Measurements from ENCODE around the gene GFAP. TPM values are rescaled to one million over a fixed set of nuclear protein-coding genes. Genes with fewer than 3 reads are reported as not detected.
A peak's percentile ranks its signal among the peaks of the same experiment; 100 is the strongest.

The GFAP gene
- total RNA-seq, 1 experiment from 2014 or later: 1.6 TPM

DNA sequence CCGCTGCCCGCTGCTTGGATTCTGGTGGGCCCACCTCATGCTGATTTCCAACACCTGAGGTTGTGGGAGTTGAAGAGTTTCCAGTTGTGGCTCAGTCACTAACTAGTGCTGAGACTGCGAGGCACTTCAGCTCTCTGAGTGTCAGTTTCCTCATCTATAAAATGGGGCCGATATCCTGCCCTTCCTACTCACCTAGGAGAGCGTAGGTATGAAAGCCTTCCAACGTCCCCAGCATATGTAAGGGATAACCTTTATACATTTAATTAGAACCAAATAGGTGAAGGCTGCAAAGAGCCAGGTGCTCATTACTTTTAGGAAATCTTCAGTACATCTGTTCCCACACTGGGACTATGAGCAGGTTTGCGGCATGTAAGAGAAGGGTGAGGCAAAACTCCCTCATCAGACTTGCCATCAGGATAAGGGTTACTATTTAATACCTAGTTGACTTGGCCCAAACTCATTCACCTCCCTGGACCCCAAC lies 33.1 kb upstream of the GFAP start:
- Mint-ChIP-seq H3K4me3 (peak overlapping the region; percentile 95), H3K27me3 (ENCODE audit: low read depth) (no peaks in the 10 kb centered on the region; the same call in none of the 2 replicates), H3K27ac (no peak overlapping the region), H3K4me1 (peaks cover 17% of the 10 kb centered on the region), H3K9me3 (no peaks in the 10 kb centered on the region), H3K36me3 (peaks cover 19% of the 10 kb centered on the region)
- DNase-seq (ENCODE audit: low spot score): no peak
- CTCF ChIA-PET: interaction anchor here (1.8 kb wide), 1 partner anchor 28 kb away, joined by 14 read pairs; no protein-coding TSS in a partner anchor
- POLR2A ChIA-PET: no interaction called here
- TF ChIP-seq, protein P1, sequence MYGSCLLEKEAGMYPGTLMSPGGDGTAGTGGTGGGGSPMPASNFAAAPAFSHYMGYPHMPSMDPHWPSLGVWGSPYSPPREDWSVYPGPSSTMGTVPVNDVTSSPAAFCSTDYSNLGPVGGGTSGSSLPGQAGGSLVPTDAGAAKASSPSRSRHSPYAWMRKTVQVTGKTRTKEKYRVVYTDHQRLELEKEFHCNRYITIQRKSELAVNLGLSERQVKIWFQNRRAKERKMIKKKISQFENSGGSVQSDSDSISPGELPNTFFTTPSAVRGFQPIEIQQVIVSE (CRISPR knock-in tag; IDR thresholded peaks at IDR 0.05; ENCODE audit: borderline replicate concordance): no peak
- TF ChIP-seq ESRRA (CRISPR knock-in tag; IDR thresholded peaks at IDR 0.05; ENCODE audit: borderline replicate concordance) (no peak), KAT7 (CRISPR knock-in tag; IDR thresholded peaks at IDR 0.05; ENCODE audit: borderline replicate concordance) (no peak), CTCF (IDR thresholded peaks at IDR 0.05) (no peak), GRHL2 (CRISPR knock-in tag; IDR thresholded peaks at IDR 0.05; ENCODE audit: insufficient replicate concordance, severe bottlenecking) (no peak), FOXJ3 (CRISPR knock-in tag; IDR thresholded peaks at IDR 0.05; ENCODE audit: borderline replicate concordance) (no peak)
- ATAC-seq: no peak

DNA sequence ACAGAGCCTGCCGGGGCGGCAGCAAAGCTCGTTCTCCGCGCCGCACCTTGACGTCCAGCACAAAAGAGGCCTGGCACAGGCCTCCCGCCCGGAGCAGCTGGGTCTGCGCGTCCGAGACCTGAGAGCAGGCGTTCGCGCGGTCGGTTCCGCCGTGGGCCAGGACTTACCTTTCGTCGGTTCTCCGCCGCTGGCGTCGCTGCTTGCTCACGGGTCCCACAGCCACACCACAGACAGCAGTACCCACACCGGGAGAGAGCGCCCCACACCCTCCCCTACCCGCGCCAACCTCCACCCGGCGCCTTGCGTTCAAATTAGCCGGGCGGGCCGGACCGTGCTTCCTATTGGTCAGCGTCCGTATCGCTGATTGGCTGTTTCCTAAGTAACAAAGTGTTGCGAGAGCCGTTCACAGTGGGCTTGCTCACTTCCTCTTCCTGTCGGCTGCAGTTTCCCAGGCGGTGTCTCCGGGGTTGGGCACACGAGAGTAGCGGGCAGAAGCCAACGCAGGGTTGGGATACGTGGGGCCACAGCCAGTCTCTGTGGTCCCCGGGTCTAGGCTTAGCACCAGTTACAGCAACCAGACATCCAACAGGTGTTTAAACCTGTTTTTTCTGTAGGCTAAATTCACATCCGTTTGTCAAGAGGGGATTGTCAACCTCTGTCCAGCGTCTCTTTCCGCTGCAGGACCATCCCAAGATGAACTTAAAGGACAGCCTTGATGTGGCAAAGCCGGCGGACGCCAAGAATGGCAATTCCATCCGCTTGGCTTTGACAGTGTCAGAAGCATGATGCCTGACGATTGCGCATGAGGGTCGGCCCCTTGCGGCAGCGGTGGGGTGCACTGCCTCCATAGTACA lies 32.4 kb upstream of the GFAP start, which contains the start of gene KIF18B:
Gene KIF18B, minus strand, starts transcription at position 313 of the 854 bp plus-strand sequence. CDS start 11,429 bp downstream, outside the sequence.
- Mint-ChIP-seq H3K27me3 (ENCODE audit: low read depth) (no peaks in the 10 kb centered on the region; the same call in 1 of the 2 replicates), H3K4me3 (peak within 1 kb of the TSS; percentile 95), H3K36me3 (peaks cover 21% of the 10 kb centered on the region), H3K9me3 (no peaks in the 10 kb centered on the region), H3K4me1 (peaks cover 13% of the 10 kb centered on the region), H3K27ac (peak within 1 kb of the TSS; percentile 57; the same call in 1 of the 2 replicates)
- ATAC-seq: peak; percentile 95
- DNase-seq (ENCODE audit: low spot score): peak; percentile 89
- ChIA-PET CTCF (interaction anchor here (0.9 to 1.8 kb wide), 5 partner anchors 14 to 73 kb away, joined by 3 to 14 read pairs (median 7); partner anchors contain the start of gene C1QL1), POLR2A (interaction anchor here (0.6 to 1.3 kb wide), 3 partner anchors 12 to 74 kb away, joined by 3 to 6 read pairs (median 4); no protein-coding TSS in a partner anchor)
- TF ChIP-seq ZNF512 (CRISPR knock-in tag; IDR thresholded peaks at IDR 0.05; ENCODE audit: borderline replicate concordance) (no peak), ZBTB43 (CRISPR knock-in tag; IDR thresholded peaks at IDR 0.05) (peak; percentile 69; the same call in 1 of the 2 replicates), TP53 (CRISPR knock-in tag; IDR thresholded peaks at IDR 0.05) (peak; percentile 80; the same call in 1 of the 2 replicates), ELF4 (CRISPR knock-in tag; IDR thresholded peaks at IDR 0.05; ENCODE audit: low read depth) (no peak), ZNF416 (CRISPR knock-in tag; IDR thresholded peaks at IDR 0.05) (no peak), MXD4 (CRISPR knock-in tag; IDR thresholded peaks at IDR 0.05; ENCODE audit: borderline replicate concordance) (no peak), ZSCAN18 (CRISPR knock-in tag; IDR thresholded peaks at IDR 0.05) (no peak), NR2C2 (CRISPR knock-in tag; IDR thresholded peaks at IDR 0.05) (no peak), JAZF1 (CRISPR knock-in tag; IDR thresholded peaks at IDR 0.05) (no peak), NFATC4 (CRISPR knock-in tag; IDR thresholded peaks at IDR 0.05) (no peak), FOXK1 (CRISPR knock-in tag; IDR thresholded peaks at IDR 0.05) (peak; percentile 62), ESRRA (CRISPR knock-in tag; IDR thresholded peaks at IDR 0.05; ENCODE audit: borderline replicate concordance) (no peak; the same call in 1 of the 2 replicates)
- TF ChIP-seq, protein P2, sequence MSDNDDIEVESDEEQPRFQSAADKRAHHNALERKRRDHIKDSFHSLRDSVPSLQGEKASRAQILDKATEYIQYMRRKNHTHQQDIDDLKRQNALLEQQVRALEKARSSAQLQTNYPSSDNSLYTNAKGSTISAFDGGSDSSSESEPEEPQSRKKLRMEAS (CRISPR knock-in tag; IDR thresholded peaks at IDR 0.05): peak; percentile 21; the same call in 1 of the 2 replicates
- TF ChIP-seq, protein P3, sequence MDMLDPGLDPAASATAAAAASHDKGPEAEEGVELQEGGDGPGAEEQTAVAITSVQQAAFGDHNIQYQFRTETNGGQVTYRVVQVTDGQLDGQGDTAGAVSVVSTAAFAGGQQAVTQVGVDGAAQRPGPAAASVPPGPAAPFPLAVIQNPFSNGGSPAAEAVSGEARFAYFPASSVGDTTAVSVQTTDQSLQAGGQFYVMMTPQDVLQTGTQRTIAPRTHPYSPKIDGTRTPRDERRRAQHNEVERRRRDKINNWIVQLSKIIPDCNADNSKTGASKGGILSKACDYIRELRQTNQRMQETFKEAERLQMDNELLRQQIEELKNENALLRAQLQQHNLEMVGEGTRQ (CRISPR knock-in tag; IDR thresholded peaks at IDR 0.05): no peak
- TF ChIP-seq, protein P4, sequence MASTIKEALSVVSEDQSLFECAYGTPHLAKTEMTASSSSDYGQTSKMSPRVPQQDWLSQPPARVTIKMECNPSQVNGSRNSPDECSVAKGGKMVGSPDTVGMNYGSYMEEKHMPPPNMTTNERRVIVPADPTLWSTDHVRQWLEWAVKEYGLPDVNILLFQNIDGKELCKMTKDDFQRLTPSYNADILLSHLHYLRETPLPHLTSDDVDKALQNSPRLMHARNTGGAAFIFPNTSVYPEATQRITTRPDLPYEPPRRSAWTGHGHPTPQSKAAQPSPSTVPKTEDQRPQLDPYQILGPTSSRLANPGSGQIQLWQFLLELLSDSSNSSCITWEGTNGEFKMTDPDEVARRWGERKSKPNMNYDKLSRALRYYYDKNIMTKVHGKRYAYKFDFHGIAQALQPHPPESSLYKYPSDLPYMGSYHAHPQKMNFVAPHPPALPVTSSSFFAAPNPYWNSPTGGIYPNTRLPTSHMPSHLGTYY (CRISPR knock-in tag; IDR thresholded peaks at IDR 0.05): no peak
